NCI-H82 (cell line): ENCODE results near the gene POLR1A.
"Not testable (repeated sequence)": the region's sequence is repeated elsewhere in the genome, so short reads cannot be mapped to it uniquely, and the experiment has no call there.

Experiments used
- DNase-seq: peaks from one replicate; lab custom pipeline; 2025; lab: John Stamatoyannopoulos, UW

POLR1A gene

GRCh38 chr2:85998071-85998991 lies 107.4 kb downstream of the POLR1A start:
- DNase-seq, result no peak

- DNase-seq, result no peak
Observed at GRCh38 chr2:85997017-85997970, 108.4 kb downstream of the POLR1A start.

GRCh38 chr2:85996591-85996990 lies 109.1 kb downstream of the POLR1A start:
- DNase-seq, result no peak

- no peak for DNase-seq
Observed at GRCh38 chr2:85995648-85996529, 109.8 kb downstream of the POLR1A start.

GRCh38 chr2:85994897-85995647 lies 110.6 kb downstream of the POLR1A start:
- DNase-seq, result no peak

- no peak for DNase-seq
Observed at GRCh38 chr2:85994421-85994777, 111.3 kb downstream of the POLR1A start.

- no peak for DNase-seq
Observed at GRCh38 chr2:85992611-85993010, 113.1 kb downstream of the POLR1A start.

- not testable (repeated sequence) for DNase-seq
Observed at GRCh38 chr2:85992053-85992452, 113.6 kb downstream of the POLR1A start.

GRCh38 chr2:85990084-85990483 lies 115.6 kb downstream of the POLR1A start:
- no peak for DNase-seq

GRCh38 chr2:85989288-85989865 lies 116.3 kb downstream of the POLR1A start:
- DNase-seq, result no peak

- DNase-seq, result no peak
Observed at GRCh38 chr2:85988914-85989270, 116.8 kb downstream of the POLR1A start.

- DNase-seq, result no peak
Observed at GRCh38 chr2:85988175-85988913, 117.3 kb downstream of the POLR1A start.

- no peak for DNase-seq
Observed at GRCh38 chr2:85987266-85988174, 118.2 kb downstream of the POLR1A start.

GRCh38 chr2:85986121-85986520 lies 119.6 kb downstream of the POLR1A start:
- no peak for DNase-seq

- no peak for DNase-seq
Observed at GRCh38 chr2:85984788-85985187, 120.9 kb downstream of the POLR1A start.

- DNase-seq, result no peak
Observed at GRCh38 chr2:85983766-85984165, 121.9 kb downstream of the POLR1A start.

GRCh38 chr2:85981579-85982247 lies 124.0 kb downstream of the POLR1A start:
- DNase-seq, result no peak
